Fibroblast of skin of back (primary cell): Measurements from ENCODE around the gene XKR7.

ENCODE experiments used
- DNase-seq: peaks from one replicate; pipeline ENCODE4 v3.0.0-alpha.2; 2013

Gene XKR7

GRCh38 chr20:31943052-31943471 is 24.9 kb upstream of the XKR7 start:
- DNase-seq = no peak

- no peak for DNase-seq
Observed at GRCh38 chr20:31945319-31945718, 22.6 kb upstream of the XKR7 start.

- DNase-seq = no peak
Observed at GRCh38 chr20:31945785-31946184, 22.2 kb upstream of the XKR7 start.

- DNase-seq = no peak
Observed at GRCh38 chr20:31948008-31948407, 19.9 kb upstream of the XKR7 start.

- no peak for DNase-seq
Observed at GRCh38 chr20:31949877-31950646, 17.9 kb upstream of the XKR7 start.

GRCh38 chr20:31951203-31951529 is 16.8 kb upstream of the XKR7 start:
- no peak for DNase-seq

- DNase-seq = peak; percentile 94
Observed at GRCh38 chr20:31951530-31952453, 16.2 kb upstream of the XKR7 start, which contains the start of gene PDRG1. TSS of gene PDRG1 (minus strand) at chr20:31952046. CDS start at chr20:31951961, 85 bp downstream.

GRCh38 chr20:31953556-31954148 is 14.3 kb upstream of the XKR7 start:
- no peak for DNase-seq

GRCh38 chr20:31954500-31954899 is 13.5 kb upstream of the XKR7 start:
- no peak for DNase-seq

GRCh38 chr20:31956556-31957526 is 11.1 kb upstream of the XKR7 start:
- DNase-seq = no peak

GRCh38 chr20:31962761-31963160 is 5.2 kb upstream of the XKR7 start:
- no peak for DNase-seq

- no peak for DNase-seq
Observed at GRCh38 chr20:31963889-31964288, 4.1 kb upstream of the XKR7 start.

GRCh38 chr20:31966991-31967655 is 828 bp upstream of the XKR7 start:
- DNase-seq = no peak

- peak; percentile 60 for DNase-seq
Observed at GRCh38 chr20:31968291-31969126, 558 bp downstream of the XKR7 start.

GRCh38 chr20:31969991-31970390 is 2.0 kb downstream of the XKR7 start:
- no peak for DNase-seq

GRCh38 chr20:31972471-31973021 is 4.6 kb downstream of the XKR7 start:
- DNase-seq = peak; percentile 28

- DNase-seq = no peak
Observed at GRCh38 chr20:31974296-31974695, 6.3 kb downstream of the XKR7 start.

- no peak for DNase-seq
Observed at GRCh38 chr20:31974951-31975487, 7.1 kb downstream of the XKR7 start.

GRCh38 chr20:31975874-31976273 is 7.9 kb downstream of the XKR7 start:
- DNase-seq = no peak

- DNase-seq = no peak
Observed at GRCh38 chr20:31977080-31977479, 9.1 kb downstream of the XKR7 start.
